GM12801 (cell line): ENCODE data around the gene COPS7B.

Experiments used
- CTCF ChIP-seq: IDR thresholded peaks from one replicate; pipeline ENCODE4 v1.5.1; 2011; ENCODE audit warnings: control low read depth; ENCODE audit not compliant: insufficient read length; ENCODE audit errors: extremely low read depth

Gene COPS7B

DNA sequence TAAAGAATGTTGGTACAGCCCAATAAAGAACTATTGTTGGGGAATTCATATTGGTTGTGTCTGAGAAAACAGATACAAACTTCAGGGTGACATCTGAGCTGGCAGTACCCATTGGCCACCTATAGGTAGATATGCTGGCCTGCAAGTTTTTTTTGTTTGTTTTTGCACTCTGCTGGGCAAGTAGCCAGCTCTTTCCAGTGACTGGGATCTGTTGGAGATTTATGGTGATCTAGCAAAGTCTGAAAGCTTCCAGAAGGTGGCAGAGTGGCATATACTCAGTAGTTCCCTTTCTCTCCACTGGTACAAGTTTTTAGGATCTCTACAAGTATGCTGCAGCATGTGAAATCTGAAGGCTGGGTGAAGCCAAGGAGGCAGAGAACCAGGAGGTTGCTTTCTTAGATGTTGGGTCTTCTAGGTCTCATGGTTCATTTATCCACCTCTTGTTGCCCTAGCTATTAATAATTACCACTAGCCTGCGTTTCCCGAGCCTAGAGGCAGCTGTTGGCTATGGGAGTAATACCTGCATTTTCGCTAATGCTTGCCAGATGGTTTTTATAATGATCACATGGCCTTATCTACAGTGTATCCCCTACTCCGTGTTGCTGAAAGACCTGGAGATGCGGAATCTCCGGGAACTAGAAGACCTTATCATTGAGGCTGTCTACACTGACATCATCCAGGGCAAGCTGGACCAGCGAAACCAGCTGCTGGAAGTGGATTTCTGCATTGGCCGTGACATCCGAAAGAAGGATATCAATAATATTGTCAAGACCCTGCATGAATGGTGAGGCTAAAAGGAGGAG lies 9.5 kb downstream of the COPS7B start:
- no peak for TF ChIP-seq CTCF

DNA sequence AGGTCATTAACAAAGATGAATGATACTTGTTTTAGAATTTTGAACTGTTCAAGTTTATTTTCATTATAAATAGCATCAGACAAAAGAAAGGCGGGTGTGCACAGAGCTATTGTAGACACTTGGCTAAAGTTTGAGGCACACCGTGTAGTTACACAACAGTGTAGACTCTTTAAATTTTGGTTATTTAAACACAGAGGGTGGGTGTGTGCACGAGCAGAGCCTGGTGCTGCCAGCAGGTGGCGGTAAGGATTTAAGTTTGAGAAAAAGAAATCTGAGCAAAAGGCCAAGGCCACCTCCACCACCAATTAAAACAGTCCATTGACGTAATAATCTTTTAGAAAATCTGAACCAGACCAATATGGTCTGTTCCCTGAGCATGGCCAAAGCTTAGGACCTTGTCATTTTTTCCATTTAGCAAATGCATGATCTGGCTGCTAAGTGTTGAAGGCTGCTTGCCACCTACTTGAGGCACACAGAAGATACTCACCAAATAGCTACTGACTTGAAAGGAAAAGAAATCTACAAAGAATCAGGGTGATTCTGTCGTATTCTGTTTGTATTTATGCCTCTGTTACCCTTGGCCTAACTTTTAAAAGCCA lies 14.3 kb downstream of the COPS7B start:
- no peak for TF ChIP-seq CTCF

- TF ChIP-seq CTCF = no peak
Measured at GRCh38 chr2:231803501-231804138, 17.4 kb downstream of the COPS7B start.

GRCh38 chr2:231807020-231807419 lies 20.8 kb downstream of the COPS7B start:
- no peak for TF ChIP-seq CTCF

GRCh38 chr2:231810905-231811304 lies 24.7 kb downstream of the COPS7B start:
- no peak for TF ChIP-seq CTCF

GRCh38 chr2:231816327-231817026 lies 30.2 kb downstream of the COPS7B start:
- no peak for TF ChIP-seq CTCF

DNA sequence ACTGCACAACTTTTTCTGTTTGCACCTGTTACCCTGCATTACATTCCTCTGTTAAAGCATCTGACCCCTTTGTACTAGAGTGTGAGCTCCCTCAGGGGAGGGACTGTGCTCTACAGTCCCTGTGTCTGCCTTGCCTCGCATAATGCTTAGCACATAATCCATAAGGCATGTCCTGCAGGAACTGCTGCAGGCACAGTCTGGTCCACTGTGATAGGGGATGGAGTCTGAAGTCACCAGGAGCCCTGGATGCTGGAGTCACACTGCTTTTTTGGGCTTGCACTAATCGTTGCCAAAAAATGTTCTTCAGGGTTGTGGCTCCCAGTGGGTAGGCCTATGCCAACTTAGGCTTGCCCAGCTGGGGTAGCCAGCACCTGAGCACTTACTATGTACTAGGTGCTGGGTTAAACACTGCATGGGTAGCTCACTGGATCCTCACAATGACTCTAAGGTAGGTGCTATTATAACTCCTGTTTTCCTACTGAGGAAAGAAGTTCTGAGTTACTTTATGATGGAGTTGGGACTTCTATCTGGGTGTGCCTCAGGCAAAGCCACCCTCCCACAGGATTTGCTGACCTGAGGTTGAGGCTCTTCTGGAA lies 33.3 kb downstream of the COPS7B start:
- no peak for TF ChIP-seq CTCF
